HepG2 (cell line): ENCODE results near the gene IGSF8. TPM values are rescaled to one million over a fixed set of nuclear protein-coding genes. Genes with fewer than 3 reads are reported as not detected.
A peak's percentile ranks its signal among the peaks of the same experiment; 100 is the strongest.

Source experiments
- MIXL1 ChIP-seq: IDR thresholded peaks from 2 replicates; pipeline ENCODE4 v1.6.1; 2016
- RCOR2 ChIP-seq: IDR thresholded peaks from 2 replicates; pipeline ENCODE4 v1.6.1; 2016; ENCODE audit warnings: missing biosample characterization, missing genetic modification reagents
- STAG1 ChIP-seq: sonication (generic); formaldehyde crosslinking; IDR thresholded peaks from 2 replicates; pipeline ENCODE4 v1.4.0; 2020; ENCODE audit warnings: missing genetic modification reagents
- TBP ChIP-seq: sonication (generic); formaldehyde crosslinking; IDR thresholded peaks from 2 replicates; pipeline ENCODE4 v1.5.0; 2020; ENCODE audit warnings: missing genetic modification reagents
- TBX2 ChIP-seq: sonication (generic); formaldehyde crosslinking; IDR thresholded peaks from 2 replicates; pipeline ENCODE4 v1.5.0; 2020; ENCODE audit warnings: missing genetic modification reagents, mild to moderate bottlenecking, borderline replicate concordance
- TEAD3 ChIP-seq: optimal IDR thresholded peaks from 2 replicates; pipeline ENCODE3; 2016; ENCODE audit warnings: borderline replicate concordance
- ZNF160 ChIP-seq: sonication (generic); formaldehyde crosslinking; IDR thresholded peaks from 2 replicates; pipeline ENCODE4 v1.8.0; 2022; ENCODE audit warnings: mild to moderate bottlenecking, inconsistent platforms, missing genetic modification reagents
- polyA plus RNA-seq, 8 experiments: library from polyadenylated mRNA; depleted of rRNA in 3 of 8; stranded (reverse) in 7 of 8; unstranded in 1 of 8; fragments of >200 nt; fragmentation: Illumina TruSeq in 4 of 8; extraction: Trizol in 4 of 8; gene quantifications; 2 replicates each; pipeline versions ENCODE4 v1.2.1 to v1.2.3, GENCODE V29; 2011 to 2016; ENCODE audit warnings: low read depth in 4 of 8, missing spikeins in 1 of 8, mixed read lengths in 1 of 8; ENCODE audit not compliant: insufficient read depth in 1 of 8
- total RNA-seq, 5 experiments: library from RNA; depleted of rRNA; stranded (reverse); fragments of >200 nt; fragmentation: Illumina TruSeq; extraction: Trizol; gene quantifications; 2 replicates each; pipeline ENCODE4 v1.2.3, GENCODE V29; 2016; ENCODE audit warnings: low read depth in 1 of 5
- TF ChIP-seq, protein P1 (sequence below): sonication (generic); formaldehyde crosslinking; IDR thresholded peaks from 2 replicates; pipeline ENCODE4 v1.5.1; 2020; ENCODE audit warnings: mild to moderate bottlenecking, missing genetic modification reagents, moderate library complexity
- TF ChIP-seq, protein P2 (sequence below): sonication (generic); formaldehyde crosslinking; IDR thresholded peaks from 2 replicates; pipeline ENCODE4 v1.9.0; 2021; ENCODE audit warnings: missing genetic modification reagents, mild to moderate bottlenecking, borderline replicate concordance
- TF ChIP-seq, protein P3 (sequence below): sonication (generic); formaldehyde crosslinking; IDR thresholded peaks from 2 replicates; pipeline ENCODE4 v1.5.0; 2020; ENCODE audit warnings: mild to moderate bottlenecking, missing genetic modification reagents
- TF ChIP-seq, protein P4 (sequence below): sonication (generic); formaldehyde crosslinking; IDR thresholded peaks from 2 replicates; pipeline ENCODE4 v1.5.1; 2020; ENCODE audit warnings: mild to moderate bottlenecking, moderate library complexity, missing genetic modification reagents
- TF ChIP-seq, protein P5 (sequence below): sonication (generic); formaldehyde crosslinking; IDR thresholded peaks from 2 replicates; pipeline ENCODE4 v1.5.1; 2020; ENCODE audit warnings: mild to moderate bottlenecking, missing genetic modification reagents

The IGSF8 gene
- total and polyA plus RNA-seq, 2 of the 13 experiments (the other 11 are each of a cell fraction or from before 2014, with no cell fraction given): 24.0 to 41.0 TPM

DNA sequence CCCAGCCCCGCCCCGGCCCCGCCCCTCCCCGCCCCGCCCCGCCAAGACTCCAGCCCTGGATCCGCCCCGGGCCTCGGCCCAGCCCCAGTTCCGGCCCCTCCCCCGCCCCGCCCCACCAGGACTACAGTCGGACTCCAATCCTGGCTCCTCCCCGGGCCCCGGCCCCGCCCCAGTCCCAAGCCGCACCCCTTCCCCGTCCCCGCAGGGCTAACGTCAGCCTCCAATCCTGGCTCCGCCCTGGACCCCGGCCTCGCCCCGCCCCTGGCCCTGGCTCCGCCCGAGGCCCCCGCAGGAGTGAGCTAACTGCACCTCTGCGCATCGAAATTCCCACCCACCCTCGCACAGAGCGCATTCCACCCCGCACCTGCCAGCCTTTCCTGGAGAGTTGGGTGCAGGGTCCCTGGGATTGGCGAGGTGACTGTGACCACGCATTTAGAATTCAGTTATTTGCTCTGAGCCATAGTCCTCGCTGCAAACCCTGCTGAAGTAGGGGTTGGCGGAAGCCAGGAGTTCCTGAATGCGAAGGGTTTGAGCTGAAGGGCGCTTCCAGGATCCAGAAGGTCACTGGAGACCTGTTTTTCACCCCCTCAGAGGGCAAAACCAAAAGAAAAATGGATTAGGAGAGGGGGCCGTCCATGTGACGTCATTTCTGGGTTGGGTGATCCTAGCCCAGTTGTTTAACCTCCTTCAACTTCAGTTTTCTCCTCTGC is 588 bp upstream of the IGSF8 start (continued):
- TF ChIP-seq, protein P1, sequence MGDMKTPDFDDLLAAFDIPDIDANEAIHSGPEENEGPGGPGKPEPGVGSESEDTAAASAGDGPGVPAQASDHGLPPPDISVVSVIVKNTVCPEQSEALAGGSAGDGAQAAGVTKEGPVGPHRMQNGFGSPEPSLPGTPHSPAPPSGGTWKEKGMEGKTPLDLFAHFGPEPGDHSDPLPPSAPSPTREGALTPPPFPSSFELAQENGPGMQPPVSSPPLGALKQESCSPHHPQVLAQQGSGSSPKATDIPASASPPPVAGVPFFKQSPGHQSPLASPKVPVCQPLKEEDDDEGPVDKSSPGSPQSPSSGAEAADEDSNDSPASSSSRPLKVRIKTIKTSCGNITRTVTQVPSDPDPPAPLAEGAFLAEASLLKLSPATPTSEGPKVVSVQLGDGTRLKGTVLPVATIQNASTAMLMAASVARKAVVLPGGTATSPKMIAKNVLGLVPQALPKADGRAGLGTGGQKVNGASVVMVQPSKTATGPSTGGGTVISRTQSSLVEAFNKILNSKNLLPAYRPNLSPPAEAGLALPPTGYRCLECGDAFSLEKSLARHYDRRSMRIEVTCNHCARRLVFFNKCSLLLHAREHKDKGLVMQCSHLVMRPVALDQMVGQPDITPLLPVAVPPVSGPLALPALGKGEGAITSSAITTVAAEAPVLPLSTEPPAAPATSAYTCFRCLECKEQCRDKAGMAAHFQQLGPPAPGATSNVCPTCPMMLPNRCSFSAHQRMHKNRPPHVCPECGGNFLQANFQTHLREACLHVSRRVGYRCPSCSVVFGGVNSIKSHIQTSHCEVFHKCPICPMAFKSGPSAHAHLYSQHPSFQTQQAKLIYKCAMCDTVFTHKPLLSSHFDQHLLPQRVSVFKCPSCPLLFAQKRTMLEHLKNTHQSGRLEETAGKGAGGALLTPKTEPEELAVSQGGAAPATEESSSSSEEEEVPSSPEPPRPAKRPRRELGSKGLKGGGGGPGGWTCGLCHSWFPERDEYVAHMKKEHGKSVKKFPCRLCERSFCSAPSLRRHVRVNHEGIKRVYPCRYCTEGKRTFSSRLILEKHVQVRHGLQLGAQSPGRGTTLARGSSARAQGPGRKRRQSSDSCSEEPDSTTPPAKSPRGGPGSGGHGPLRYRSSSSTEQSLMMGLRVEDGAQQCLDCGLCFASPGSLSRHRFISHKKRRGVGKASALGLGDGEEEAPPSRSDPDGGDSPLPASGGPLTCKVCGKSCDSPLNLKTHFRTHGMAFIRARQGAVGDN: peak; percentile 37
- TF ChIP-seq TBP (CRISPR knock-in tag) (no peak), RCOR2 (no peak), STAG1 (CRISPR knock-in tag) (no peak), ZNF160 (CRISPR knock-in tag) (no peak), MIXL1 (CRISPR knock-in tag) (0 out of 2 replicates have a peak, but pooled peaks have one; percentile 14), TBX2 (CRISPR knock-in tag) (peak; percentile 41; the same call in 1 of the 2 replicates), TEAD3 (CRISPR knock-in tag) (peak; percentile 82)
- TF ChIP-seq, protein P2, sequence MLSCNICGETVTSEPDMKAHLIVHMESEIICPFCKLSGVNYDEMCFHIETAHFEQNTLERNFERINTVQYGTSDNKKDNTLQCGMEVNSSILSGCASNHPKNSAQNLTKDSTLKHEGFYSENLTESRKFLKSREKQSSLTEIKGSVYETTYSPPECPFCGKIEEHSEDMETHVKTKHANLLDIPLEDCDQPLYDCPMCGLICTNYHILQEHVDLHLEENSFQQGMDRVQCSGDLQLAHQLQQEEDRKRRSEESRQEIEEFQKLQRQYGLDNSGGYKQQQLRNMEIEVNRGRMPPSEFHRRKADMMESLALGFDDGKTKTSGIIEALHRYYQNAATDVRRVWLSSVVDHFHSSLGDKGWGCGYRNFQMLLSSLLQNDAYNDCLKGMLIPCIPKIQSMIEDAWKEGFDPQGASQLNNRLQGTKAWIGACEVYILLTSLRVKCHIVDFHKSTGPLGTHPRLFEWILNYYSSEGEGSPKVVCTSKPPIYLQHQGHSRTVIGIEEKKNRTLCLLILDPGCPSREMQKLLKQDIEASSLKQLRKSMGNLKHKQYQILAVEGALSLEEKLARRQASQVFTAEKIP (CRISPR knock-in tag): no peak
- TF ChIP-seq, protein P3, sequence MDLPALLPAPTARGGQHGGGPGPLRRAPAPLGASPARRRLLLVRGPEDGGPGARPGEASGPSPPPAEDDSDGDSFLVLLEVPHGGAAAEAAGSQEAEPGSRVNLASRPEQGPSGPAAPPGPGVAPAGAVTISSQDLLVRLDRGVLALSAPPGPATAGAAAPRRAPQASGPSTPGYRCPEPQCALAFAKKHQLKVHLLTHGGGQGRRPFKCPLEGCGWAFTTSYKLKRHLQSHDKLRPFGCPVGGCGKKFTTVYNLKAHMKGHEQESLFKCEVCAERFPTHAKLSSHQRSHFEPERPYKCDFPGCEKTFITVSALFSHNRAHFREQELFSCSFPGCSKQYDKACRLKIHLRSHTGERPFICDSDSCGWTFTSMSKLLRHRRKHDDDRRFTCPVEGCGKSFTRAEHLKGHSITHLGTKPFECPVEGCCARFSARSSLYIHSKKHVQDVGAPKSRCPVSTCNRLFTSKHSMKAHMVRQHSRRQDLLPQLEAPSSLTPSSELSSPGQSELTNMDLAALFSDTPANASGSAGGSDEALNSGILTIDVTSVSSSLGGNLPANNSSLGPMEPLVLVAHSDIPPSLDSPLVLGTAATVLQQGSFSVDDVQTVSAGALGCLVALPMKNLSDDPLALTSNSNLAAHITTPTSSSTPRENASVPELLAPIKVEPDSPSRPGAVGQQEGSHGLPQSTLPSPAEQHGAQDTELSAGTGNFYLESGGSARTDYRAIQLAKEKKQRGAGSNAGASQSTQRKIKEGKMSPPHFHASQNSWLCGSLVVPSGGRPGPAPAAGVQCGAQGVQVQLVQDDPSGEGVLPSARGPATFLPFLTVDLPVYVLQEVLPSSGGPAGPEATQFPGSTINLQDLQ (CRISPR knock-in tag): no peak
- TF ChIP-seq, protein P4, sequence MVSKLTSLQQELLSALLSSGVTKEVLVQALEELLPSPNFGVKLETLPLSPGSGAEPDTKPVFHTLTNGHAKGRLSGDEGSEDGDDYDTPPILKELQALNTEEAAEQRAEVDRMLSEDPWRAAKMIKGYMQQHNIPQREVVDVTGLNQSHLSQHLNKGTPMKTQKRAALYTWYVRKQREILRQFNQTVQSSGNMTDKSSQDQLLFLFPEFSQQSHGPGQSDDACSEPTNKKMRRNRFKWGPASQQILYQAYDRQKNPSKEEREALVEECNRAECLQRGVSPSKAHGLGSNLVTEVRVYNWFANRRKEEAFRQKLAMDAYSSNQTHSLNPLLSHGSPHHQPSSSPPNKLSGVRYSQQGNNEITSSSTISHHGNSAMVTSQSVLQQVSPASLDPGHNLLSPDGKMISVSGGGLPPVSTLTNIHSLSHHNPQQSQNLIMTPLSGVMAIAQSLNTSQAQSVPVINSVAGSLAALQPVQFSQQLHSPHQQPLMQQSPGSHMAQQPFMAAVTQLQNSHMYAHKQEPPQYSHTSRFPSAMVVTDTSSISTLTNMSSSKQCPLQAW (CRISPR knock-in tag): 0 out of 2 replicates have a peak, but pooled peaks have one; percentile 22
- TF ChIP-seq, protein P5, sequence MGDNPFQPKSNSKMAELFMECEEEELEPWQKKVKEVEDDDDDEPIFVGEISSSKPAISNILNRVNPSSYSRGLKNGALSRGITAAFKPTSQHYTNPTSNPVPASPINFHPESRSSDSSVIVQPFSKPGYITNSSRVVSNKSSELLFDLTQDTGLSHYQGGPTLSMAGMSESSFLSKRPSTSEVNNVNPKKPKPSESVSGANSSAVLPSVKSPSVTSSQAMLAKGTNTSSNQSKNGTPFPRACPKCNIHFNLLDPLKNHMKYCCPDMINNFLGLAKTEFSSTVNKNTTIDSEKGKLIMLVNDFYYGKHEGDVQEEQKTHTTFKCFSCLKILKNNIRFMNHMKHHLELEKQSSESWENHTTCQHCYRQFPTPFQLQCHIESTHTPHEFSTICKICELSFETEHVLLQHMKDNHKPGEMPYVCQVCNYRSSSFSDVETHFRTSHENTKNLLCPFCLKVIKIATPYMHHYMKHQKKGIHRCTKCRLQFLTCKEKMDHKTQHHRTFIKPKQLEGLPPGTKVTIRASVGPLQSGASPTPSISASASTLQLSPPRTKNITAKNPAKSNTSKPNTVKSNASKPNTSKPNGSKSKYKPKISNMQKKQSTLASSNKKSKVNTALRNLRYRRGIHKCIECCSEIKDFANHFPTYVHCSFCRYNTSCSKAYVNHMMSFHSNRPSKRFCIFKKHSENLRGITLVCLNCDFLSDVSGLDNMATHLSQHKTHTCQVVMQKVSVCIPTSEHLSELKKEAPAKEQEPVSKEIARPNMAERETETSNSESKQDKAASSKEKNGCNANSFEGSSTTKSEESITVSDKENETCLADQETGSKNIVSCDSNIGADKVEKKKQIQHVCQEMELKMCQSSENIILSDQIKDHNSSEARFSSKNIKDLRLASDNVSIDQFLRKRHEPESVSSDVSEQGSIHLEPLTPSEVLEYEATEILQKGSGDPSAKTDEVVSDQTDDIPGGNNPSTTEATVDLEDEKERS (CRISPR knock-in tag): no peak
